ENCODE data around the gene BAD. TPM values are rescaled to one million over a fixed set of nuclear protein-coding genes. Genes with fewer than 3 reads are reported as not detected.

The BAD gene
- total and polyA plus RNA-seq, 4 donors, result 16.0 to 39.5 (median 30.2) TPM

GRCh38 chr11:64287676-64288352 is 3.3 kb upstream of the BAD start (continued):
- TF ChIP-seq FOXA1 (IDR thresholded peaks at IDR 0.05), result no peak
- TF ChIP-seq RAD21 (IDR thresholded peaks at IDR 0.05), result no peak

GRCh38 chr11:64286801-64287159 is 2.3 kb upstream of the BAD start:
- no peak for TF ChIP-seq GABPA (IDR thresholded peaks at IDR 0.05 in 1 of 2, conservative IDR thresholded peaks at IDR 0.05 in 1 of 2)
- TF ChIP-seq NR2F2 (IDR thresholded peaks at IDR 0.05), result no peak
- TF ChIP-seq REST (IDR thresholded peaks at IDR 0.05), result no peak
- TF ChIP-seq HNF4G (IDR thresholded peaks at IDR 0.05), result no peak
- no peak for TF ChIP-seq SP1 (IDR thresholded peaks at IDR 0.05)
- TF ChIP-seq RXRA (IDR thresholded peaks at IDR 0.05), result no peak
- TF ChIP-seq EGR1 (IDR thresholded peaks at IDR 0.05; ENCODE audit: low read depth in 2 of 2), result no peak
- no peak for TF ChIP-seq FOXA1 (IDR thresholded peaks at IDR 0.05)
- no peak for TF ChIP-seq MAX (IDR thresholded peaks at IDR 0.05)
- no peak for TF ChIP-seq ATF3 (IDR thresholded peaks at IDR 0.05)
- TF ChIP-seq CTCF (IDR thresholded peaks at IDR 0.05; ENCODE audit: low read depth, low read length, missing input control), result no peak
- TF ChIP-seq JUND (IDR thresholded peaks at IDR 0.05), result no peak
- no peak for TF ChIP-seq YY1 (IDR thresholded peaks at IDR 0.05)
- Histone ChIP-seq H3K4me1 (ENCODE audit: control insufficient read depth in 4 of 4, insufficient read depth in 4 of 4, low read length in 3 of 4) (peaks cover 8 to 41% (median 23%) of the 10 kb centered on the region in 4 donors), H3K27ac (ENCODE audit: low read depth in 1 of 2, low read length in 2 of 2) (no peak overlapping the region), H3K9ac (ENCODE audit: low read depth in 1 of 2, low read length in 2 of 2) (no peak overlapping the region), H3K9me3 (ENCODE audit: control insufficient read depth in 4 of 4, low read length in 3 of 4) (no peaks in the 10 kb centered on the region), H3K27me3 (ENCODE audit: control insufficient read depth in 4 of 4, insufficient read depth in 4 of 4, low read length in 3 of 4) (peaks cover 0 to 4% (median 0%) of the 10 kb centered on the region in 4 donors), H3K36me3 (ENCODE audit: control insufficient read depth in 4 of 4, insufficient read depth in 3 of 4, low read depth in 1 of 4, low read length in 3 of 4) (peaks cover 0 to 4% (median 0%) of the 10 kb centered on the region in 4 donors), H3K4me3 (ENCODE audit: low read depth in 1 of 3, low read length in 3 of 3) (no peak overlapping the region)
- DNase-seq (ENCODE audit: low spot score), result no peak
- WGBS, result 94% methylated on average over 9 of the region's 9 CpGs
